ENCODE data around the gene CHRNA1.

CHRNA1 gene

DNA sequence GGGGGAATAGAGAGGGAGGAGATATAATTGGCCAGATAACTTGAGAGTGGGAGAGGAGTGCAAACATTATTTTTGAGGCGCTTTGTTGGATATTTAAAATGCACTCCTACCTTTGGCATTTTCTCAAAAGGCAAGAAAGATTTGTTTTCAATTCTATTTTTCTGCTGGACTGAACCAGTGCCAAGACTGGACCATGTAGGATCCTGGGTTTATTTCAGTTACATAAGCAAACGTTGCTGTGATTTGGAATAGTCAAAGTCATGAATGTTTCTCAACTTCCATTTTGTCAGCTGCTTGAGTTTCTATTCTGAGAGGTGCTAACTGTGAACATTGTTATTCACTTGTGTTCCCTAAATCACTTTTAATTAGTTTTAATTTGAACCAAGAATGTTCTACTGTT lies 8.9 kb upstream of the CHRNA1 start:
- no peak for DNase-seq (ENCODE audit: low read depth)
- no peak overlapping the region for H3K4me3 ChIP-seq (replicated peaks; ENCODE audit: low read depth, low read length)
- TF ChIP-seq, protein P1, sequence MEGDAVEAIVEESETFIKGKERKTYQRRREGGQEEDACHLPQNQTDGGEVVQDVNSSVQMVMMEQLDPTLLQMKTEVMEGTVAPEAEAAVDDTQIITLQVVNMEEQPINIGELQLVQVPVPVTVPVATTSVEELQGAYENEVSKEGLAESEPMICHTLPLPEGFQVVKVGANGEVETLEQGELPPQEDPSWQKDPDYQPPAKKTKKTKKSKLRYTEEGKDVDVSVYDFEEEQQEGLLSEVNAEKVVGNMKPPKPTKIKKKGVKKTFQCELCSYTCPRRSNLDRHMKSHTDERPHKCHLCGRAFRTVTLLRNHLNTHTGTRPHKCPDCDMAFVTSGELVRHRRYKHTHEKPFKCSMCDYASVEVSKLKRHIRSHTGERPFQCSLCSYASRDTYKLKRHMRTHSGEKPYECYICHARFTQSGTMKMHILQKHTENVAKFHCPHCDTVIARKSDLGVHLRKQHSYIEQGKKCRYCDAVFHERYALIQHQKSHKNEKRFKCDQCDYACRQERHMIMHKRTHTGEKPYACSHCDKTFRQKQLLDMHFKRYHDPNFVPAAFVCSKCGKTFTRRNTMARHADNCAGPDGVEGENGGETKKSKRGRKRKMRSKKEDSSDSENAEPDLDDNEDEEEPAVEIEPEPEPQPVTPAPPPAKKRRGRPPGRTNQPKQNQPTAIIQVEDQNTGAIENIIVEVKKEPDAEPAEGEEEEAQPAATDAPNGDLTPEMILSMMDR (IDR thresholded peaks at IDR 0.05; ENCODE audit: low read length, missing control alignments): no peak

- no peak for DNase-seq (ENCODE audit: low read depth)
- TF ChIP-seq, protein P1 (IDR thresholded peaks at IDR 0.05; ENCODE audit: low read length, missing control alignments): no peak
- H3K4me3 ChIP-seq (replicated peaks; ENCODE audit: low read depth, low read length): no peak overlapping the region
Observed at GRCh38 chr2:174772472-174772801, 8.2 kb upstream of the CHRNA1 start.

GRCh38 chr2:174771631-174772471 lies 7.6 kb upstream of the CHRNA1 start:
- H3K4me3 ChIP-seq (replicated peaks; ENCODE audit: low read depth, low read length): no peak overlapping the region
- TF ChIP-seq, protein P1 (IDR thresholded peaks at IDR 0.05; ENCODE audit: low read length, missing control alignments): peak; percentile 86
- peak; percentile 81 for DNase-seq (ENCODE audit: low read depth)

DNA sequence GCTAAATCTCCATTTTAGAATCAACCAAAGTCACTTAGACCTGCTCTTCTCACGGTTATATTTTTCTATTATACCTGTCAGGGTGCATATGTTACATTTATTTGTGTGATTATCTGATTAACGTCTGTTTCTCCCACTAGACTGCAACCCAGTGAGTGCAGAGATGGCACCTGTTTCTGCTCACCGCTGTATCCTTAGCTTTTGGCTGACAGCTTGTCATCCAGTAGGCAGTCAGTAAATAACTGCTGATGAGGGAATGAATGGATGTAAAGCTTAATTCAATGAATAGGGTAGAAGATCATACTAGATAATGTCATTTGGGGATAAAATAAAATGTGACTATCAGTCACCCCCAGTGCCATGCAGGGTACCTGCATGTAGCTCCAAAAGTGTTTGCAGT lies 6.9 kb upstream of the CHRNA1 start:
- H3K4me3 ChIP-seq (replicated peaks; ENCODE audit: low read depth, low read length): no peak overlapping the region
- DNase-seq (ENCODE audit: low read depth): no peak
- TF ChIP-seq, protein P1 (IDR thresholded peaks at IDR 0.05; ENCODE audit: low read length, missing control alignments): no peak

DNA sequence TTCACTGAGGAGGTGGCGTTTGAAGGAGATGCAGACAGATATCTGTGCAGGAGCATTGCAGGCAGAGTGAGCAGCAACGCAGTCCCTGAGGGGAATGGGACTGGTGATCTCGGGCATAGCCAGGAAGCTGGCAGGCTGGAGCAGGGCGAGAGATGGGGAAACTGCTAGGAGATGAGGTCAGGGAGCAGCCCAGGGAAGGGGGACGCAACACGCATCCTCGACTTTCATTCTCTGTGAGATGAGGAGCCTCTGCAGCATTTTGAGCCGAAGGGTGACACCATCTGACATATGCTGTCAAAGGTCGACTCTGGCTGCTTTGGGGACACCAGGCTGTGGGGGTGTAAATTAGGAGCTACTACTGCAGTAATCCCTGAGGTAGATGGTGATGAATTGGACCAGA lies 4.3 kb upstream of the CHRNA1 start:
- DNase-seq (ENCODE audit: low read depth): no peak
- TF ChIP-seq, protein P1 (IDR thresholded peaks at IDR 0.05; ENCODE audit: low read length, missing control alignments): no peak
- no peak overlapping the region for H3K4me3 ChIP-seq (replicated peaks; ENCODE audit: low read depth, low read length)

DNA sequence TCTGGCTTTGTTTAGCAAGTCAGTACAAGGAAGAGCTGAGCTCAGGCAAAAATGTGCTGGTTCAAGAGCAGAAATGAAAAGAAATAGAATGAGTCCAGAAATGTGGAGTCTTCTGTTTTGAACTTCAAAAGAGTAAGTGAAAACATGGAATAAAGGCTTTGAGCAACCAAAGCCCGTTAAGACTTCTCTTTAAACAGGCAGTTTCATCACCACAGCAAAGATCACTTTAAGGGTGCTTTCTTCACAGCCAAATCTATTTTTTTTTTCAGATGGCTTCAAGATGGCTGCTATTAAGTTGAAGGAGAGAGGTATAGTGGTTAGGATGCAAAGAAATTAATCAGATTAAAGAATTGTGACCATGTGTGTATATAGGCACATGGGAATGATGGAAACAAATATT lies 2.0 kb upstream of the CHRNA1 start:
- H3K4me3 ChIP-seq (replicated peaks; ENCODE audit: low read depth, low read length): no peak overlapping the region
- DNase-seq (ENCODE audit: low read depth): no peak
- TF ChIP-seq, protein P1 (IDR thresholded peaks at IDR 0.05; ENCODE audit: low read length, missing control alignments): no peak

DNA sequence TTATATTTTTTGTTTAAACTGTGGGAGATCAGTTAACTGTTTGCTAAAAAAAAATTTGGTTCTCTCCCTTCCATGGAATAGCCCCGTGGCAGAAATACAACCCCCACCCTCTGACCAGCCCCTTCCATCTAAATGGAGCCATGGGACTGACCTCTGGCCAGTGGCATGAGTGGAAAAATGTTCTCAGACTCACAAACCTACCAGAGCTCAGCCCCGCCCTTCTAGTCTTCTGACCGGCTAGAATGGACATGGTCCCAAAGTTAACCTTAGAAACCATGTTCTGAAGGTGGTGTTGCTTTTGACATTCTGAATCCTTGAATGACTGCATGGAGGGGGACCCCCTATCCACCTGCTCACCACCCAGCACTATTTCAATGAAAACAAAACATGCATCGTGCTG lies 1.3 kb upstream of the CHRNA1 start:
- no peak overlapping the region for H3K4me3 ChIP-seq (replicated peaks; ENCODE audit: low read depth, low read length)
- no peak for DNase-seq (ENCODE audit: low read depth)
- TF ChIP-seq, protein P1 (IDR thresholded peaks at IDR 0.05; ENCODE audit: low read length, missing control alignments): no peak

All from fibroblast of pulmonary artery (primary cell).